IMR-90 (cell line): ENCODE measurements around the gene DDX24. TPM values are rescaled to one million over a fixed set of nuclear protein-coding genes. Genes with fewer than 3 reads are reported as not detected.

Source experiments
- ATAC-seq: fragments of 200-7000 bp; cut with Tn5 transposase; 2 replicates; pipeline ENCODE4 v1.9.1; 2020; ENCODE audit warnings: low read depth, mild to moderate bottlenecking, moderate library complexity
- BruUV-seq: library from RNA; stranded (reverse); fragments of 400-500 nt; replicated peaks from 2 replicates; lab custom pipeline; 2021; lab: Mats Ljungman, UMichigan
- CTCF ChIA-PET: fragments of 300-600 bp; formaldehyde crosslinking; extraction: SDS; loops from one replicate; lab custom pipeline; 2021; ENCODE audit warnings: antibody characterized with exemption; lab: Yijun Ruan, JAX
- POLR2A ChIA-PET: fragments of 300-600 bp; sonication (Branson Sonifier 250); formaldehyde crosslinking; loops from one replicate; lab custom pipeline; 2022; ENCODE audit warnings: antibody characterized with exemption; ENCODE audit not compliant: unreplicated experiment; lab: Charles Lee
- DNase-seq: peaks from one replicate; pipeline ENCODE4 v3.0.0; 2013
- H2AFZ ChIP-seq: replicated peaks from 2 replicates; pipeline ENCODE3; 2013; ENCODE audit warnings: low read length, mild to moderate bottlenecking; ENCODE audit not compliant: poor library complexity
- H2AK5ac ChIP-seq: 2 replicates; pipeline ENCODE4 v1.6.1; 2013; ENCODE audit warnings: low read depth, low read length, inconsistent platforms
- H2AK9ac ChIP-seq: replicated peaks from 2 replicates; pipeline ENCODE3; 2013; ENCODE audit warnings: mild to moderate bottlenecking, low read depth, low read length, moderate library complexity; ENCODE audit not compliant: poor library complexity
- H2BK120ac ChIP-seq: 2 replicates; pipeline ENCODE4 v1.6.1; 2013; ENCODE audit warnings: low read depth, low read length, inconsistent platforms
- H2BK15ac ChIP-seq: 3 replicates; pipeline ENCODE4 v1.6.1; 2013; ENCODE audit warnings: low read depth, low read length, inconsistent platforms
- H2BK20ac ChIP-seq: 2 replicates; pipeline ENCODE4 v1.6.1; 2013; ENCODE audit warnings: low read depth, mild to moderate bottlenecking, inconsistent platforms, low read length, moderate library complexity
- H2BK5ac ChIP-seq: 2 replicates; pipeline ENCODE4 v1.6.1; 2013; ENCODE audit warnings: mild to moderate bottlenecking, low read depth, low read length, inconsistent platforms; ENCODE audit not compliant: poor library complexity, severe bottlenecking
- H3K14ac ChIP-seq: replicated peaks from 2 replicates; pipeline ENCODE4 v1.6.1; 2013; ENCODE audit warnings: low read depth, low read length, inconsistent platforms
- H3K18ac ChIP-seq: 2 replicates; pipeline ENCODE4 v1.6.1; 2013; ENCODE audit warnings: low read depth, low read length, control low read depth
- H3K23ac ChIP-seq: 2 replicates; pipeline ENCODE4 v1.6.1; 2013; ENCODE audit warnings: low read depth, low read length, inconsistent platforms
- H3K27ac ChIP-seq: 2 replicates; pipeline ENCODE4 v1.5.1; 2013; ENCODE audit warnings: mild to moderate bottlenecking, control low read depth, low read length; ENCODE audit not compliant: insufficient read depth
- H3K27me3 ChIP-seq: 2 replicates; pipeline ENCODE4 v1.6.1; 2013; ENCODE audit warnings: low read length; ENCODE audit not compliant: control insufficient read depth, insufficient read depth
- H3K36me3 ChIP-seq: 2 replicates; pipeline ENCODE4 v1.6.1; 2013; ENCODE audit warnings: low read length, mixed read lengths; ENCODE audit not compliant: control insufficient read depth, insufficient read depth
- H3K4ac ChIP-seq: 2 replicates; pipeline ENCODE4 v1.6.1; 2013; ENCODE audit warnings: low read depth, low read length, inconsistent platforms
- H3K4me1 ChIP-seq: 2 replicates; pipeline ENCODE4 v1.6.1; 2013; ENCODE audit warnings: low read length, mixed read lengths; ENCODE audit not compliant: control insufficient read depth, insufficient read depth
- H3K4me2 ChIP-seq: 2 replicates; pipeline ENCODE4 v1.6.1; 2013; ENCODE audit warnings: low read depth, mild to moderate bottlenecking, control low read depth, low read length, moderate library complexity
- H3K4me3 ChIP-seq: 2 replicates; pipeline ENCODE4 v1.5.1; 2013; ENCODE audit warnings: low read depth, mild to moderate bottlenecking, control low read depth, low read length, moderate library complexity; ENCODE audit not compliant: insufficient read depth
- H3K56ac ChIP-seq: 2 replicates; pipeline ENCODE4 v1.6.1; 2013; ENCODE audit warnings: low read length, inconsistent platforms; ENCODE audit not compliant: insufficient read depth; ENCODE audit errors: extremely low read depth
- H3K79me1 ChIP-seq, 2 experiments: 2 replicates each; pipeline ENCODE4 v1.6.1; 2013; ENCODE audit warnings: low read length in 2 of 2, inconsistent platforms in 1 of 2, low read depth in 1 of 2
- H3K9ac ChIP-seq: 2 replicates; pipeline ENCODE4 v1.6.1; 2013; ENCODE audit warnings: low read depth, low read length, control low read depth
- H3K9me1 ChIP-seq: 2 replicates; pipeline ENCODE4 v1.6.1; 2013; ENCODE audit warnings: low read length, inconsistent platforms; ENCODE audit not compliant: insufficient read depth
- H3K9me3 ChIP-seq: 2 replicates; pipeline ENCODE4 v1.6.1; 2013; ENCODE audit warnings: low read length; ENCODE audit not compliant: control insufficient read depth, insufficient read depth
- H4K20me1 ChIP-seq: 2 replicates; pipeline ENCODE4 v1.6.1; 2013; ENCODE audit warnings: low read length, inconsistent platforms; ENCODE audit not compliant: insufficient read depth
- H4K5ac ChIP-seq: 2 replicates; pipeline ENCODE4 v1.6.1; 2013; ENCODE audit warnings: mild to moderate bottlenecking, low read depth, low read length, control low read depth
- H4K8ac ChIP-seq, 2 experiments: 2 replicates each; pipeline ENCODE4 v1.6.1; 2013; ENCODE audit warnings: low read depth in 2 of 2, low read length in 2 of 2, control low read depth in 1 of 2, inconsistent platforms in 1 of 2
- H4K91ac ChIP-seq: 2 replicates; pipeline ENCODE4 v1.6.1; 2013; ENCODE audit warnings: low read depth, low read length, inconsistent platforms; ENCODE audit not compliant: insufficient read depth
- BHLHE40 ChIP-seq: fragments of 150-350 bp; IDR thresholded peaks from 2 replicates; pipeline ENCODE4 v1.6.1; 2016; ENCODE audit warnings: mild to moderate bottlenecking, low read depth, low read length
- CEBPB ChIP-seq: IDR thresholded peaks from 2 replicates; pipeline ENCODE4 v1.6.1; 2012; ENCODE audit warnings: low read depth, low read length, improper control_type of control experiment
- CHD1 ChIP-seq: IDR thresholded peaks from 2 replicates; pipeline ENCODE4 v1.6.1; 2012; ENCODE audit warnings: low read depth, low read length, improper control_type of control experiment
- FOS ChIP-seq: fragments of 150-350 bp; IDR thresholded peaks from 2 replicates; pipeline ENCODE4 v1.6.1; 2016; ENCODE audit warnings: low read depth, low read length
- MAFK ChIP-seq: IDR thresholded peaks from 2 replicates; pipeline ENCODE4 v1.6.1; 2012; ENCODE audit warnings: low read depth, low read length, improper control_type of control experiment
- MAZ ChIP-seq: IDR thresholded peaks from 2 replicates; pipeline ENCODE4 v1.6.1; 2012; ENCODE audit warnings: low read depth, mild to moderate bottlenecking, low read length, improper control_type of control experiment, moderate library complexity, borderline replicate concordance
- MXI1 ChIP-seq: IDR thresholded peaks from 2 replicates; pipeline ENCODE4 v1.6.1; 2012; ENCODE audit warnings: low read depth, mild to moderate bottlenecking, low read length, moderate library complexity, borderline replicate concordance
- NFE2L2 ChIP-seq: fragments of 150-350 bp; IDR thresholded peaks from 2 replicates; pipeline ENCODE4 v1.6.1; 2016; ENCODE audit warnings: low read depth, mild to moderate bottlenecking, low read length
- POLR2A ChIP-seq: IDR thresholded peaks from 2 replicates; pipeline ENCODE4 v1.6.1; 2012; ENCODE audit warnings: mild to moderate bottlenecking, low read depth, low read length
- RAD21 ChIP-seq: IDR thresholded peaks from 2 replicates; pipeline ENCODE4 v1.6.1; 2012; ENCODE audit warnings: low read length, improper control_type of control experiment
- RCOR1 ChIP-seq: IDR thresholded peaks from 2 replicates; pipeline ENCODE4 v1.6.1; 2012; ENCODE audit warnings: mild to moderate bottlenecking, low read length, improper control_type of control experiment; ENCODE audit not compliant: insufficient replicate concordance
- SMC3 ChIP-seq: fragments of 150-350 bp; IDR thresholded peaks from 2 replicates; pipeline ENCODE4 v1.6.1; 2016; ENCODE audit warnings: low read depth, mild to moderate bottlenecking, antibody characterized with exemption, low read length, moderate library complexity
- WGBS, 2 experiments: methylation state at CpG; one replicate each; pipeline versions ENCODE4 v1.1.5 to v1.1.7; 2013; ENCODE audit warnings: missing lambda C conversion rate in 2 of 2; ENCODE audit not compliant: insufficient read length in 1 of 2; ENCODE audit errors: extremely low coverage in 2 of 2; 5-methylcytosine and 5-hydroxymethylcytosine counted together
- dilution Hi-C: fragments of 300-500 bp; cut with HindIII; formaldehyde crosslinking; loops from one replicate; pipeline ENCODE4 v1.14.3; 2018; ENCODE audit warnings: low sequenced_read_pairs; ENCODE audit not compliant: unreplicated experiment
- in situ Hi-C: fragments of 300-500 bp; cut with MboI; formaldehyde crosslinking; loops from 3 replicates; pipeline ENCODE4 v1.14.3; 2019; ENCODE audit warnings: low sequenced_read_pairs, inconsistent platforms, mixed read lengths
- intact Hi-C: fragments of 100-400 bp; cut with micrococcal nuclease; formaldehyde crosslinking; loops from 2 replicates; pipeline ENCODE4 v1.10.0; 2022
- polyA plus RNA-seq, 3 experiments: library from polyadenylated mRNA; depleted of rRNA; stranded (reverse); fragments of >200 nt; gene quantifications; 2 replicates each; pipeline ENCODE4 v1.2.3, GENCODE V29; 2012; ENCODE audit warnings: low replicate concordance in 1 of 3
- total RNA-seq: library from RNA; depleted of rRNA; stranded (reverse); fragments of >200 nt; gene quantifications from 2 replicates; pipeline ENCODE4 v1.2.3, GENCODE V29; 2012
- TF ChIP-seq, protein P1 (sequence below): fragments of 150-350 bp; IDR thresholded peaks from 2 replicates; pipeline ENCODE4 v1.6.1; 2017; ENCODE audit warnings: mild to moderate bottlenecking, antibody characterized with exemption, low read length, low read depth
- TF ChIP-seq, protein P2 (sequence below): fragments of 150-350 bp; IDR thresholded peaks from 2 replicates; pipeline ENCODE4 v1.6.1; 2016; ENCODE audit warnings: low read depth, mild to moderate bottlenecking, low read length, moderate library complexity, borderline replicate concordance
- TF ChIP-seq, protein P3 (sequence below): conservative IDR thresholded peaks from 2 replicates; pipeline ENCODE4 v1.5.1; 2012; ENCODE audit warnings: mild to moderate bottlenecking, low read depth, low read length, improper control_type of control experiment

DDX24 gene
- total and polyA plus RNA-seq, 2 of the 4 experiments (the other 2 are of a cell fraction) = 134 to 155 TPM

DNA sequence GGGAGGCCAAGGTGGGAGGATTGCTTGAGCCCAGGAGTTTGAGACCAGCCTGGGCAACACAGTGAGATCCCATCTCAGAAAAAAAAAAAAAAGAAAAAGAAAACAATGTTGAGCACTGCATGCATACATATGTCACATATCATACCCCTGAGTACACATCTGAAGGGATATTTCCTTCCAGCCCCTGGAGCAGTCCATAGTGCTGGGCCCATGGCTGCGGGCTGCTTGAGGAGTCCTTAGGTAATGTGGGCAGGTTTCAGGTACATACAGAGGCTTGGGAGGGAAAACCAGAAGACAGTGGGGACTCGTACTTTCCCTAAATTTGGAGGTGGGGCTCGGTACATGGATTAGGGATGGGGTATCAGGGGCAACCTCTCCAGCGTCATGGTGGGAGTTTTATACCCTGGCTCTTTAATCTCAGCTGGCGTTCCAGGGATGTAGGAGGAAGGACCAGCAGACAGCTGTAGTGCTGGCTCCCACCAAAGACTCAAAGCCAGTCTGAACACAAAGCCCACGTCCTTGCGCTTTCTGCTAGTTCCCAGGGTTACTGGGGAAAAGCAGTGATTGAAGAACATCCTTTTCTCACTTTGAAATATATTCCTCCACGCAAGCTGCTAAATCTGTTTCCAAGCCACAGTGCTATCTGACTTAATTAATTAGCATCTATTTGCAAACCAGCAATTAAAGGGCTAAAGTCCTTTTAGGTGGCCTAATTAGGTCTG, 49.7 kb downstream of the DDX24 start:
- no peak overlapping the region for H3K4me3 ChIP-seq
- no peaks in the 10 kb centered on the region for H3K9me3 ChIP-seq
- no peak overlapping the region for H2AK5ac ChIP-seq
- H2BK15ac ChIP-seq = no peak overlapping the region
- no peak overlapping the region for H2BK120ac ChIP-seq
- H2AFZ ChIP-seq = no peak overlapping the region
- no peak overlapping the region for H3K56ac ChIP-seq
- 100% methylated on average over 1 of the region's 8 CpGs; no CpG with 5 or more reads in 1 of the 2 experiments for WGBS, 2 experiments
- H3K18ac ChIP-seq = no peak overlapping the region
- no peak overlapping the region for H3K14ac ChIP-seq
- H2BK5ac ChIP-seq = no peak overlapping the region
- no peak overlapping the region for H3K27ac ChIP-seq
- H3K27me3 ChIP-seq = no peaks in the 10 kb centered on the region
- H3K4ac ChIP-seq = no peak overlapping the region
- H4K5ac ChIP-seq = no peak overlapping the region
- no peak overlapping the region for H4K91ac ChIP-seq
- H4K8ac ChIP-seq = no peak overlapping the region
- H3K36me3 ChIP-seq = no peaks in the 10 kb centered on the region
- H3K9me1 ChIP-seq = 0 out of 2 replicates have a peak, but pooled peaks cover 5% of the 10 kb centered on the region
- ChIA-PET CTCF (interaction anchor here (0.6 to 6.7 kb wide), 2 partner anchors 105 to 149 kb away, joined by 3 to 68 read pairs; no protein-coding TSS in a partner anchor), POLR2A (no interaction called here)
- H3K4me1 ChIP-seq = no peaks in the 10 kb centered on the region; the same call in 1 of the 2 replicates
- H3K79me1 ChIP-seq = 0 out of 4 replicates have a peak, but pooled peaks cover 0 to 4% of the 10 kb centered on the region in 2 experiments
- dilution Hi-C loops (no loop called here), intact Hi-C loops (no loop called here), in situ Hi-C loops (no loop called here)
- H3K23ac ChIP-seq = no peak overlapping the region
- H4K20me1 ChIP-seq = no peaks in the 10 kb centered on the region
- BruUV-seq = no TSS peak
- H2AK9ac ChIP-seq = no peak overlapping the region
- H3K9ac ChIP-seq = no peak overlapping the region
- DNase-seq = no peak
- no peak for ATAC-seq
- H2BK20ac ChIP-seq = no peak overlapping the region
- H3K4me2 ChIP-seq = no peak overlapping the region
- TF ChIP-seq, protein P1, sequence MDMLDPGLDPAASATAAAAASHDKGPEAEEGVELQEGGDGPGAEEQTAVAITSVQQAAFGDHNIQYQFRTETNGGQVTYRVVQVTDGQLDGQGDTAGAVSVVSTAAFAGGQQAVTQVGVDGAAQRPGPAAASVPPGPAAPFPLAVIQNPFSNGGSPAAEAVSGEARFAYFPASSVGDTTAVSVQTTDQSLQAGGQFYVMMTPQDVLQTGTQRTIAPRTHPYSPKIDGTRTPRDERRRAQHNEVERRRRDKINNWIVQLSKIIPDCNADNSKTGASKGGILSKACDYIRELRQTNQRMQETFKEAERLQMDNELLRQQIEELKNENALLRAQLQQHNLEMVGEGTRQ = no peak
- no peak for TF ChIP-seq CEBPB
- TF ChIP-seq MXI1 = no peak
- no peak for TF ChIP-seq MAFK
- TF ChIP-seq SMC3 = no peak
- TF ChIP-seq BHLHE40 = no peak
- no peak for TF ChIP-seq RAD21
- TF ChIP-seq RCOR1 = no peak
- TF ChIP-seq MAZ = no peak
- TF ChIP-seq, protein P2, sequence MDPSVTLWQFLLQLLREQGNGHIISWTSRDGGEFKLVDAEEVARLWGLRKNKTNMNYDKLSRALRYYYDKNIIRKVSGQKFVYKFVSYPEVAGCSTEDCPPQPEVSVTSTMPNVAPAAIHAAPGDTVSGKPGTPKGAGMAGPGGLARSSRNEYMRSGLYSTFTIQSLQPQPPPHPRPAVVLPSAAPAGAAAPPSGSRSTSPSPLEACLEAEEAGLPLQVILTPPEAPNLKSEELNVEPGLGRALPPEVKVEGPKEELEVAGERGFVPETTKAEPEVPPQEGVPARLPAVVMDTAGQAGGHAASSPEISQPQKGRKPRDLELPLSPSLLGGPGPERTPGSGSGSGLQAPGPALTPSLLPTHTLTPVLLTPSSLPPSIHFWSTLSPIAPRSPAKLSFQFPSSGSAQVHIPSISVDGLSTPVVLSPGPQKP = no peak
- TF ChIP-seq POLR2A = no peak
- no peak for TF ChIP-seq NFE2L2
- TF ChIP-seq, protein P3, sequence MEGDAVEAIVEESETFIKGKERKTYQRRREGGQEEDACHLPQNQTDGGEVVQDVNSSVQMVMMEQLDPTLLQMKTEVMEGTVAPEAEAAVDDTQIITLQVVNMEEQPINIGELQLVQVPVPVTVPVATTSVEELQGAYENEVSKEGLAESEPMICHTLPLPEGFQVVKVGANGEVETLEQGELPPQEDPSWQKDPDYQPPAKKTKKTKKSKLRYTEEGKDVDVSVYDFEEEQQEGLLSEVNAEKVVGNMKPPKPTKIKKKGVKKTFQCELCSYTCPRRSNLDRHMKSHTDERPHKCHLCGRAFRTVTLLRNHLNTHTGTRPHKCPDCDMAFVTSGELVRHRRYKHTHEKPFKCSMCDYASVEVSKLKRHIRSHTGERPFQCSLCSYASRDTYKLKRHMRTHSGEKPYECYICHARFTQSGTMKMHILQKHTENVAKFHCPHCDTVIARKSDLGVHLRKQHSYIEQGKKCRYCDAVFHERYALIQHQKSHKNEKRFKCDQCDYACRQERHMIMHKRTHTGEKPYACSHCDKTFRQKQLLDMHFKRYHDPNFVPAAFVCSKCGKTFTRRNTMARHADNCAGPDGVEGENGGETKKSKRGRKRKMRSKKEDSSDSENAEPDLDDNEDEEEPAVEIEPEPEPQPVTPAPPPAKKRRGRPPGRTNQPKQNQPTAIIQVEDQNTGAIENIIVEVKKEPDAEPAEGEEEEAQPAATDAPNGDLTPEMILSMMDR = no peak
- no peak for TF ChIP-seq FOS
- TF ChIP-seq CHD1 = no peak
